C1 segment of cervical spinal cord (tissue), 14 donors: ENCODE data around the gene ABCC1.
"Not testable (repeated sequence)": the region's sequence is repeated elsewhere in the genome, so short reads cannot be mapped to it uniquely, and the experiment has no call there.

Source experiments
- DNase-seq, 14 donors: peaks; one replicate each; lab custom pipeline; 2025; lab: John Stamatoyannopoulos, UW

The ABCC1 gene

DNA sequence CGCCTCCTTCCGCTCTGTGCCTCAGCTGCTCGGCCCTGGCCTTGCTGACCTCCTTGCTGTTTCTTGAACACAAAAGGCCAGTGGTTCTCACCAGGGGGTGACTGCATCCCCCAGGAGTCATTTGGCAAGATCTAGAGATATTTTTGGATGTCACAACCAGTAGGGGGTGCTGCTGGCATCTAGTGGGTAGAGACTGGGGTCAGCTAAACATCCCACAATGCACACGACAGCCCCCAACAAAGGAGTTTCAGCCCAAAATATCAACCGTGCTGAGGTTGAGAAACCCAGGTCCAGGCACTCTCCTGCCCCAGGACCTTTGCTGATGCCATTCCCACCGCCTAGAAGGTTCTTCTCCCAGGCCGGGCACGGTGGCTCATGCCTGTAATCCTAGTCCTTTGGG is 234.1 kb downstream of the ABCC1 start:
- DNase-seq = no peak

GRCh38 chr16:16184594-16184993 is 235.2 kb downstream of the ABCC1 start:
- no peak for DNase-seq

DNA sequence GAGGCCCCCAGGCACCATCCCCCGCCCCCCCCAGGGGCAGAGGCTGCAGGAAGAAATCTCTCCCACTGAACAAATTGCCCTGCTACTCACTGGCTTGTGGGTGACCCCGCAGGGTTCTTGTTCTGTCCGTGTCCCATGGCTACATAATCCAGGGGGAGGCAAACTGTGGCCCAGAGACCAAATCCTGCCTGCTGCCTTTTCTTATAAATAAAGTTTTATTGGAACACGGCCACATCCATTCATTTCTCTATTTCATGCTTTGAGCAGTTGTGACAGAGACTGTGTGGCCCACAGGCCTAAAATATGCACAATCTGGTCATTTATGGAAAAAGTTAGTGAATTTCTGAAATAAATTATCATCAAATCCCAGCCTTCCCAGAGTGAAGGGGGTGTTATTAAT is 235.7 kb downstream of the ABCC1 start:
- no peak for DNase-seq

GRCh38 chr16:16186820-16187219 is 237.4 kb downstream of the ABCC1 start:
- DNase-seq = no peak

DNA sequence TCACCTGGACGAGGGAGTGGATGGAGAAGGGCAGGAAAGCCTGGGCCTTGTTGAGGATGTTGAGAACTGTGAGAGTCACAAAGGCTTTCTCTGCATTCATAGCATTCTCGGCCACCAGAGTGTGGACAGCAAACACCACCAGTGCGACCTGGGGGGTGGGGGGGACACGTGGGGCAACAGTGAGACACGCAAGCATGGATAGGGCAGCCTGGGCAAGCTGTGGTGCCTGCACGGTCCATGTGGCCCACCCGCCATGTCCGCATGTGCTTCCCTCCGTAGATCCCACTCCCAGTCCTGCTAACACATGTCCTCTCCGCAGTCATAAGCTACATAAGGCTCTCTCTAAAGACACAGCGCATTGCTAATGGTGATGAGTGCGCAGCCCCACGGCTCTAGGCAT is 239.4 kb downstream of the ABCC1 start:
- no peak for DNase-seq

GRCh38 chr16:16189842-16190241 is 240.4 kb downstream of the ABCC1 start:
- no peak for DNase-seq

DNA sequence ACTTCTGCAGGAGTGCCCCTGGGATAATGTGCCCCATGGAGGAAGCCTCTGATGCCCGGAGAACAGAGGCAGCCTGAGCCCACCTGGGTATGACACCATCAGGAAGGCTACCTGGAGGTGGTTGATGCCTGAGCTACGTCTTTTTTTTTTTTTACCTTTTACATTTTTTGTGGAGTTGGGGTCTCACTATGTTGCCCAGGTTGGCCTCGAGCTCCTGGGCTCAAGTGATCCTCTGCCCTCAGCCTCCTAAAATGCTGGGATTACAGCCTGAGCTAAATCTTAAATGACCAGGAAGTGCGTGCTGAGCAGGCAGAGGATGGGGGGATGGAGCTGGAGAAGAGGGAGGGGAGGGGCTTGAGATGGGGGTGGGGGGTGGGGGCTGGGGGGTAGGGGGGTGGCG is 241.1 kb downstream of the ABCC1 start:
- DNase-seq = no peak

GRCh38 chr16:16190966-16191365 is 241.6 kb downstream of the ABCC1 start:
- DNase-seq = not testable (repeated sequence)

DNA sequence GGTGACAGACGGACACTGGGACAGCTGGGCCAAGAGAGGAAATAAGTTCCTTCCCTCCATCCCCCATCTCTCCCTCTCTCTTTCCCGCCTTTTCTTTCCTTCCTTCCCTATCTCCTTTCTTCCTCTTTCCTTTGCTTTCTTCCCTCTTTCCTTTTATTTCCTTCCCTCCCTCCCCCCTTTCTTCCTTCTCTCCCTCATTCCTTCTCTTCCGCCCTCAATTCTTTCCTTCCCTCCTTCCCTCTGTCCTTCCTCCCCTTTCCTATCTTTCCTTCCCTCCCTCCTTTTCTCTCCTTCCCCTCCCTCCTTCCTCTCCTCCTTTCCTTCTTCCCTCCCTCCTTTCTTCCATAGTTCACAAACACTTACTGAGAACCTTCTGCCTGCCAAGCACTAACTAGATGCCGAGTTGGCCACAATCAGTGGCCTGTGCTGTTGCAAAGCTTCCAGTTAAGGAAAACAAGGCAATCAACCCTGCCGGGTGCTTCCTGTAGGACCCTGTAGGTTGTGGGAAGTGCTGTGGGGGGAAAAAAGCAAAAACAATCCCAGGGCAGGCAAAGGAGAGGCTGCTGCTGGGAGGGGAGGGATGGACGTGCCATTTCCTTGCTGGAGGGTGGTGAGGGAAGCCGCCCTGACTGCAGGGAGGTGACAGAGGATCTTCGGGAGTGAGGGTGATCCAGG is 242.2 kb downstream of the ABCC1 start:
- DNase-seq = no peak
